ENCODE measurements around the gene DMP1. TPM values are rescaled to one million over a fixed set of nuclear protein-coding genes. Genes with fewer than 3 reads are reported as not detected.

Gene DMP1, protein sequence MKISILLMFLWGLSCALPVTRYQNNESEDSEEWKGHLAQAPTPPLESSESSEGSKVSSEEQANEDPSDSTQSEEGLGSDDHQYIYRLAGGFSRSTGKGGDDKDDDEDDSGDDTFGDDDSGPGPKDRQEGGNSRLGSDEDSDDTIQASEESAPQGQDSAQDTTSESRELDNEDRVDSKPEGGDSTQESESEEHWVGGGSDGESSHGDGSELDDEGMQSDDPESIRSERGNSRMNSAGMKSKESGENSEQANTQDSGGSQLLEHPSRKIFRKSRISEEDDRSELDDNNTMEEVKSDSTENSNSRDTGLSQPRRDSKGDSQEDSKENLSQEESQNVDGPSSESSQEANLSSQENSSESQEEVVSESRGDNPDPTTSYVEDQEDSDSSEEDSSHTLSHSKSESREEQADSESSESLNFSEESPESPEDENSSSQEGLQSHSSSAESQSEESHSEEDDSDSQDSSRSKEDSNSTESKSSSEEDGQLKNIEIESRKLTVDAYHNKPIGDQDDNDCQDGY
- total RNA-seq: not detected
- long read RNA-seq: 0 reads

GRCh38 chr4:87649980-87650379, at the start of gene DMP1:
Gene DMP1 (plus strand): TSS chr4:87650280. CDS start chr4:87656493, 6,213 bp downstream.
- intact Hi-C loops (cut with DNase I): no loop called here
- Histone ChIP-seq H3K36me3 (no peaks in the 10 kb centered on the region), H3K27ac (no peak within 1 kb of the TSS), H3K27me3 (no peaks in the 10 kb centered on the region), H3K4me3 (no peak within 1 kb of the TSS), H3K9me3 (no peaks in the 10 kb centered on the region), H3K4me1 (no peaks in the 10 kb centered on the region)
- ATAC-seq (no peak), DNase-seq (no peak)
- TF ChIP-seq, protein P1, sequence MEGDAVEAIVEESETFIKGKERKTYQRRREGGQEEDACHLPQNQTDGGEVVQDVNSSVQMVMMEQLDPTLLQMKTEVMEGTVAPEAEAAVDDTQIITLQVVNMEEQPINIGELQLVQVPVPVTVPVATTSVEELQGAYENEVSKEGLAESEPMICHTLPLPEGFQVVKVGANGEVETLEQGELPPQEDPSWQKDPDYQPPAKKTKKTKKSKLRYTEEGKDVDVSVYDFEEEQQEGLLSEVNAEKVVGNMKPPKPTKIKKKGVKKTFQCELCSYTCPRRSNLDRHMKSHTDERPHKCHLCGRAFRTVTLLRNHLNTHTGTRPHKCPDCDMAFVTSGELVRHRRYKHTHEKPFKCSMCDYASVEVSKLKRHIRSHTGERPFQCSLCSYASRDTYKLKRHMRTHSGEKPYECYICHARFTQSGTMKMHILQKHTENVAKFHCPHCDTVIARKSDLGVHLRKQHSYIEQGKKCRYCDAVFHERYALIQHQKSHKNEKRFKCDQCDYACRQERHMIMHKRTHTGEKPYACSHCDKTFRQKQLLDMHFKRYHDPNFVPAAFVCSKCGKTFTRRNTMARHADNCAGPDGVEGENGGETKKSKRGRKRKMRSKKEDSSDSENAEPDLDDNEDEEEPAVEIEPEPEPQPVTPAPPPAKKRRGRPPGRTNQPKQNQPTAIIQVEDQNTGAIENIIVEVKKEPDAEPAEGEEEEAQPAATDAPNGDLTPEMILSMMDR (IDR thresholded peaks at IDR 0.05): no peak

- no peak overlapping the region for H3K27ac ChIP-seq
- TF ChIP-seq, protein P1 (IDR thresholded peaks at IDR 0.05): no peak
- H3K36me3 ChIP-seq: no peaks in the 10 kb centered on the region
- ATAC-seq (no peak), DNase-seq (no peak)
- no peak overlapping the region for H3K4me3 ChIP-seq
- no peaks in the 10 kb centered on the region for H3K4me1 ChIP-seq
- no peaks in the 10 kb centered on the region for H3K9me3 ChIP-seq
- no peaks in the 10 kb centered on the region for H3K27me3 ChIP-seq
- intact Hi-C loops (cut with DNase I): no loop called here
Observed at GRCh38 chr4:87601361-87601760, 48.7 kb upstream of the DMP1 start.

GRCh38 chr4:87608229-87608628, 41.9 kb upstream of the DMP1 start, which contains the start of gene DSPP:
Gene DSPP (plus strand): TSS chr4:87608529. CDS start chr4:87610909, 2,380 bp downstream.
- intact Hi-C loops (cut with DNase I): no loop called here
- Histone ChIP-seq H3K9me3 (no peaks in the 10 kb centered on the region), H3K4me3 (no peak within 1 kb of the TSS), H3K36me3 (no peaks in the 10 kb centered on the region), H3K27me3 (no peaks in the 10 kb centered on the region), H3K27ac (no peak within 1 kb of the TSS), H3K4me1 (no peaks in the 10 kb centered on the region)
- ATAC-seq (no peak), DNase-seq (no peak)
- TF ChIP-seq, protein P1 (IDR thresholded peaks at IDR 0.05): no peak

DNA sequence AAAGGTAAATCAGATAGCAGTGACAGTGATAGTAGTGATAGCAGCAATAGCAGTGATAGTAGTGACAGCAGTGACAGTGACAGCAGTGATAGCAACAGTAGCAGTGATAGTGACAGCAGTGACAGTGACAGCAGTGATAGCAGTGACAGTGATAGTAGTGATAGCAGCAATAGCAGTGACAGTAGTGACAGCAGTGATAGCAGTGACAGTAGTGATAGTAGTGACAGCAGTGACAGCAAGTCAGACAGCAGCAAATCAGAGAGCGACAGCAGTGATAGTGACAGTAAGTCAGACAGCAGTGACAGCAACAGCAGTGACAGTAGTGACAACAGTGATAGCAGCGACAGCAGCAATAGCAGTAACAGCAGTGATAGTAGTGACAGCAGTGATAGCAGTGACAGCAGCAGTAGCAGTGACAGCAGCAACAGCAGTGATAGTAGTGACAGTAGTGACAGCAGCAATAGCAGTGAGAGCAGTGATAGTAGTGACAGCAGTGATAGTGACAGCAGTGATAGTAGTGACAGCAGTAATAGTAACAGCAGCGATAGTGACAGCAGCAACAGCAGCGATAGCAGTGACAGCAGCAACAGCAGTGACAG, 35.7 kb upstream of the DMP1 start:
- H3K36me3 ChIP-seq: no peaks in the 10 kb centered on the region
- intact Hi-C loops (cut with DNase I): no loop called here
- no peak for ATAC-seq

DNA sequence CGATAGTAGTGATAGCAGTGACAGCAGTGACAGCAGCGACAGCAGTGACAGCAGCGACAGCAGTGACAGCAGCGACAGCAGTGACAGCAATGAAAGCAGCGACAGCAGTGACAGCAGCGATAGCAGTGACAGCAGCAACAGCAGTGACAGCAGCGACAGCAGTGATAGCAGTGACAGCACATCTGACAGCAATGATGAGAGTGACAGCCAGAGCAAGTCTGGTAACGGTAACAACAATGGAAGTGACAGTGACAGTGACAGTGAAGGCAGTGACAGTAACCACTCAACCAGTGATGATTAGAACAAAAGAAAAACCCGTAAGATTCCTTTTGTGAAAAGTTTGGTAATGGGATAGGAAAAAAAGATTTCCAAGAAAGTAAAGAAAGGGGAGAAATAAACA, 33.8 kb upstream of the DMP1 start:
- DNase-seq (no peak), ATAC-seq (no peak)
- Histone ChIP-seq H3K36me3 (no peaks in the 10 kb centered on the region), H3K4me1 (no peaks in the 10 kb centered on the region), H3K4me3 (no peak overlapping the region), H3K27me3 (no peaks in the 10 kb centered on the region), H3K27ac (no peak overlapping the region), H3K9me3 (no peaks in the 10 kb centered on the region)
- TF ChIP-seq, protein P1 (IDR thresholded peaks at IDR 0.05): no peak
- intact Hi-C loops (cut with DNase I): no loop called here

More for the DNA sequence above, 35.7 kb upstream of the DMP1 start:
- no peak for DNase-seq
- no peaks in the 10 kb centered on the region for H3K9me3 ChIP-seq
- no peak overlapping the region for H3K27ac ChIP-seq
- H3K27me3 ChIP-seq: no peaks in the 10 kb centered on the region
- no peaks in the 10 kb centered on the region for H3K4me1 ChIP-seq
- TF ChIP-seq, protein P1 (IDR thresholded peaks at IDR 0.05): no peak
- H3K4me3 ChIP-seq: no peak overlapping the region

Measured in upper lobe of right lung (tissue), 1 donor.